ENCODE data around the gene ASPRV1.

DNA sequence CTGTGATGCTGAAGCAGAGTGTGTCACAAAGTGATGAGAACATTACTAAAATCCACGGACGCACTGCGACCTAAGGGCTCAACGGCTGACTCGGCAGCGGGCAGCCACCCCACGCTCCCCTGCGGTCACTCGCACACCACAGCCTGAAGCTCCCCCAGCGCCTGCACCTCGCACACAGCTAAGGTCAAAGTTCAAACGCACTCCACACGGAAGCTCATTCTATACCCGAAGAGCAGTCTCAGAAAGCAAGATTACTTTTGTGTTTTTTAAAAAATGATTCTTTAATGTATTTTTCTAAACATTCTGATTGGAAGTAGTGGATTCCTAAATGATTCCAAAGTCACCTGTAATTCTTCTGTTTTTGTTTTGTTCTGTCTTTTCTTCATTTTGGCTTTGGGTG lies 21.7 kb downstream of the ASPRV1 start:
- TF ChIP-seq, protein P1, sequence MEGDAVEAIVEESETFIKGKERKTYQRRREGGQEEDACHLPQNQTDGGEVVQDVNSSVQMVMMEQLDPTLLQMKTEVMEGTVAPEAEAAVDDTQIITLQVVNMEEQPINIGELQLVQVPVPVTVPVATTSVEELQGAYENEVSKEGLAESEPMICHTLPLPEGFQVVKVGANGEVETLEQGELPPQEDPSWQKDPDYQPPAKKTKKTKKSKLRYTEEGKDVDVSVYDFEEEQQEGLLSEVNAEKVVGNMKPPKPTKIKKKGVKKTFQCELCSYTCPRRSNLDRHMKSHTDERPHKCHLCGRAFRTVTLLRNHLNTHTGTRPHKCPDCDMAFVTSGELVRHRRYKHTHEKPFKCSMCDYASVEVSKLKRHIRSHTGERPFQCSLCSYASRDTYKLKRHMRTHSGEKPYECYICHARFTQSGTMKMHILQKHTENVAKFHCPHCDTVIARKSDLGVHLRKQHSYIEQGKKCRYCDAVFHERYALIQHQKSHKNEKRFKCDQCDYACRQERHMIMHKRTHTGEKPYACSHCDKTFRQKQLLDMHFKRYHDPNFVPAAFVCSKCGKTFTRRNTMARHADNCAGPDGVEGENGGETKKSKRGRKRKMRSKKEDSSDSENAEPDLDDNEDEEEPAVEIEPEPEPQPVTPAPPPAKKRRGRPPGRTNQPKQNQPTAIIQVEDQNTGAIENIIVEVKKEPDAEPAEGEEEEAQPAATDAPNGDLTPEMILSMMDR (IDR thresholded peaks at IDR 0.05 in 8 of 11, conservative IDR thresholded peaks at IDR 0.05 in 3 of 11): no peak
- TF ChIP-seq POLR2A (IDR thresholded peaks at IDR 0.05): no peak

All from spleen (tissue), 7 donors.